NCI-H187 treated with DMSO at 0.1 percent for 48 hours (cell line): ENCODE measurements around the gene SCN5A.
"Not testable (repeated sequence)": the region's sequence is repeated elsewhere in the genome, so short reads cannot be mapped to it uniquely, and the experiment has no call there.

Experiments
- DNase-seq: peaks from one replicate; lab custom pipeline; 2025; lab: John Stamatoyannopoulos, UW

Gene SCN5A

DNA sequence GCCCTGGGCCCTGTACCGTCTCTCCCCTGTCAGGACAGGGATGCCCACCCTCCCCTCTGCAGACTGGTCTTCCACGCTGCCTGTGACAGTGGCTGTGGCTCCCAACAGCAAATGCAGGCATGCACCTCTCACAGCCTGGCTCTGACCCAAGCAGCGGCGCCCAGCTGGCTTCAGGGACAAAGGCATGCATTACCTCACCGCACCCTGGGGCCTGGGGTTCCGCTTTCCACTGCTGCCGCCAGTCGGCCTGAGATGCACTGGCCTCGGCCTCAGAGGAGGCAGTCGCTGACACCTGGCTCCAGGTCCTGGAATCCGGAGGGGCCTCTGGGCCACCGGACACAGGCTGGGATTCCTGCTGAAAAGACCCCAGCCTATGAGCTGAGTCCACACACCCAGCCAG is 70.3 kb downstream of the SCN5A start:
- DNase-seq: no peak

DNA sequence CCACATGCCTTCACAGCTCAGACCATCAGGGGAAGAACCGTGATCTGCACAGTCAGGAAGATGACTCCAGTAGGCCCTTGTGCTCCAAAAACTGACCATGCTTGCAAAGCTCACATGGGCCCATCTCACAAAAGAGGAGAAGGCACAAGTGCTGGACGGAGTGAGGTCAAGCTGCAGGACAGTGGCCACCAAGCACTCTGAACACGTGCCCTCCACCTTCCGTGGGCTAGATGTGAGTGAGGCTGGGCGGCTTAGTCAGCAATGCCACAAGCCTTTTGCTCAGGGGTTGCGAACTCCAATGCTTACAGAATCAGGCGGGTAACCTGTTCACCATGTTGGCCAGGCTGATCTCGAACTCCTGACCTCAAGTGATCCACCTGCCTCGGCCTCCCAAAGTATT is 70.9 kb downstream of the SCN5A start:
- no peak for DNase-seq

DNA sequence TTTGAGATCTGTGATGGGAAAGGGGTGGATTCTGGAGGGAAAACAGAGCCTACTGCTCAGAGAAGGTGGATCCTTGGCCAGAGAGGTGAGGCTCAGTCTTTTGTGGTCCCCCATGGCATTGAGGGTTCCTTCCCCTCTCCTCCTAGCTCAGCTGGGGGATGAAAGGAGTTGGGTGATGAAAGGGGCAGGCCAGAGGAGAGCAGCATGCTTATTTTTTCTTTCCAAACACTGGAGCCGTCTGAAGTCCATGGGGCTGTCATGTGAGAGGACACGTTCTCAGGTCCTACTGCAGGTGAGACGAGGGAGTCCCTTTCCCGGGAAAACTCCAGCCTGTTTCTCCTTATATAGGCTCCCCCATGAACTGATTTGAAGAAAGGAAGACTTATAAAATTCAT is 71.4 kb downstream of the SCN5A start:
- no peak for DNase-seq

DNA sequence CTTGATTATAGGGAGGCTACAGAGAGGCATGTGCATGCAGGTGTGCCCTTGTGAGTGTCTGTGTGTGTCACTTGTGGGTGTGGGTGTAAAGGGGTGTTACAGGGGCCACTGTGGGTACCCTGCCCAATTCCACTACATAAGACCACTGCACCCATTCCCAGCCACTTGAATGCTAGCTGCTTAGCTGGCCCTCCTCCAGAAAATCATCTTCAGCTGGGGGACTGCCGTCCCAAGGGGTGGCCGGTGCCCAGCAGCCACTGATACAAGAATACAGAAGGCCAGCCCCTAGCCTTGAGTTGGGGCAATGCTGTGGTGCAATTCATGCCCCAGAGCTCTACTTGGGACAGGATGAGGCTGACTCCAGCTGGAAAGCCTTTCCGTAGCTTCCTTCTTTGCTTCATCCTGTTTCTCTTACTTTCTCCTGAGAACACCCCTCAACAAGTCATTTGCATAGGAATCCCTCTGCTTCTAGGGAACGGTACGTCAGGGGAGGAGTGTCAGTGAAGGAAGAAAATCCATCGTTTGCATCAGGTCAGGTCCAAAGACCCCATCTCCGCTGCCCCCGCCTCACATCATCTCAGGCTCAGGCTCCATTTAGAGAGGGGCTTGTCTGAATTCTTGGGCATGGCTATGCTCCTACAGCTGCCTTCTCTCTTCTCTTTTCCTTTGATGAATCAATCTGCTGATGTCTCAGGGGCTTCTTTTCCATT is 72.0 kb downstream of the SCN5A start:
- no peak for DNase-seq

DNA sequence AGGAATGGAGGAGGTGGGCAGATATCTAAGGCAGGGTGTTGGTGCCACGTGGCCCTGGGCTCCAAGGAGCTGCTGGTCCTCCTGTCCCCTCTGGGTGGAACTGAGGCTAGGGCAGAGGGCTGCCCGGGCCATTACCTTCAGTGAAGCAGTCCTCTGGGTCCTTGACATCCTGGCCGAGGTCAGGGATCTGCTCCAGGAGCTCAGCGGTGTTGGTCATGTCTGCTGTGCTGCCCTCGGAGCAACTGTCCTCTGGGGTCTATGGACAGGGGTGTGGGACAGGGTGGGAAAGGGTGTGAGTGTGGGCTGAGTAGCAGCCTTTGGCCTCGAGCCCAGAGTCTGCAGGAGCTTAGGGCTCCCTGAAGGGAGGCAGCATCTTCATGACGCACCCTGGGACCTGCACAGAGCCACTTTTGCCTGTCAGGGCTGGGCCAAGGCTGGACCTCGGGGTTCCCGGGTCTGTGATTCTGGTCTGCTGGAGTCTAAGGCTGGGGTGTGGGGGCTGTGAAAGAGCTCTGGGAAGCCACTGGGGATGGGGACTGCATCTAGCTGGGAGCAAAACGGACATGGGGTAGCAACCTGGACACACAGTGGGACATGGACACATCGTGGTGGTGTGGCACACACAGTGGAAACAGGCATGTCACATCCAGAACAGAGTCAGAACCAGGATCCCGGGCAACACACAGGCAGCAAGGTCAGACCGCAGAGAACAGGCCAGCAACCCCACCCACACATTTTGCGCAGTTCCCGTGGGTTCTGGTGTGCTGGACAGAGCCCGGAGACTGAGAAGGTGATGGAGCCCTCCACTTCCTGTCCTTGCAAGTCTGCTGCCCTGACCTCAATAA is 72.7 kb downstream of the SCN5A start:
- DNase-seq: no peak

DNA sequence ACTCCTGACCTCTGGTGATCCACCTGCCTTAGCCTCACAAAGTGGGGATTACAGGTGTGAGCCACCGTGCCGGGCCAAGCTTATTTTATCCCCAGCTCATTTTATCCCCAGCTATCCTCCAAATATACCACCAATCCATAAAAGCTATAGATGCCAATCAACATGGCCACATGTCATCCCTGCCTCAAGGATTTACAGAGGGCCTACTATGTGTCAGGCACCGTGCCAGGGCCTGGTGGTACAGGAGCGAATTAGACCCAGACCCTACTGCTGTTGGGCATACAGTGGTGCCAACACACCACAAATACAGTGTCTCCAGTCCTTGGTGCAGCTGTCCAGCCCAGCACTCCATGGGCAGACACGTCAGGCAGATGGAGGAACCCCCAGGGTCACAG is 73.4 kb downstream of the SCN5A start:
- DNase-seq: no peak

DNA sequence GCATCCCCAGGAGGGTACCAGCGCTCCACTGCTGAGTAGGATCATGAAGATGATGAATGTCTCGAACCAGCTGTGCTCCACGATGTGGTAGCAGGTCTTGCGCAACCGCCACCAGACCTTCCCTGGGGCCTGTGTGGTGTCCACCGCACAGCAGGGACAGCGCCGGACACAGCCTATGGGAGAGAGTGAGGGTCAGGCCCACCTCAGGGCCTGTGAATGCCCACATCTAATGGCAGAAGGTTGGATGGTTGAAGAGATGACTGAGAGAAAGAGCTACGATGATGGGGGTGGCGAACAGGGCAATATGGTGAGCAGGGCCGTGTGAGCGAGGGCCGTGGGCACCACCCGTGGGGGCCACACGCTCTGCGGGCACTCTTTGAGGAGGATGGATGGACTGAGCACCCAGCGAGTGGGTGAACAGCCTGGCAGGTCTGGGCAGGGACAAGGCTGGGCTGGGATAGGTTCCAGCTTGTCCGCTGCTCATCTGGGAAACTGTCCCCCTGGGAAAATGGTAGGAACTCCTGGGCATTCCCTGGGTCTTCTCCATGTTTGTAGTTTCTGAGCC is 74.1 kb downstream of the SCN5A start:
- no peak for DNase-seq

DNA sequence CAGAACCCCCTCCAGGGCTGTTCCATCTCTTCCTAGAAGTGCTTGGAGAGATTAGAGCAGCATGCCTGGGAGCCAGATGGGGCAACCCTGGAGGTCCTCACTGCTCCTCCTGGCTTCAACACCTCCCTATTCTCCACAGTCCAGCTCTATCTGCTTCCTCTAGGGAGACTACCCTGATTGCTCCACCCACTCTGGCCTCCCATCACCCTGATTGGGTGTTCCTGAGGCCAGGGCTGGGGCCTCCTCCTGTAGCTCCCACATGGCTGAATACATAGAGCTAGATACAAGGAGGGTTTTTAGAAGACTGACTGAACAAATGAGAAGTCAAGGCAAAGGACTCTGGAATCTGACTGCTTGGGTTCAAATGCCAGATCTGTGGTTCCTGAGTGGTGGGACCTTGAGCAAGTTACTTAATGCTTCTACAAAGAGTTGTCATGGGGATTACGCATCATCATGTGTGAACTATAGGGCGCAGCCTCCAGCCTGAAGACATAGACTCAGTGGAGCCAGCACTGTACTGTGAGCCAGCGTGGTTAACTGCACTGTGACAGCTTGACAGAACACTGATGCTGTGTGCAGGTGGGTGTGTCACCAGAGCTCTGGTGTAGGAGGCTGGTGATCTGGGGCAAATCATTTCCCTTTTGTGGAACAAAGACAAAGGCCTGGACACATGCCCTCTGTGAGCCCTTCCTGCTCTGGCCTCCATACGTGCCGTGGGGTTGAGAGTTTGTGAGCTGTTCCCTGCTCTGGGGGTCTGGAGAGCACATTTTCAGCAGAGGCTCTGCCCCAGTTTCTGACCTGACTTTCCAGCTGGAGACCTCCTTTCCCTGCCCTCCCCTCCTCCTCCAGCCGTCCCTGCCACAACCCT is 74.8 kb downstream of the SCN5A start:
- DNase-seq: no peak

DNA sequence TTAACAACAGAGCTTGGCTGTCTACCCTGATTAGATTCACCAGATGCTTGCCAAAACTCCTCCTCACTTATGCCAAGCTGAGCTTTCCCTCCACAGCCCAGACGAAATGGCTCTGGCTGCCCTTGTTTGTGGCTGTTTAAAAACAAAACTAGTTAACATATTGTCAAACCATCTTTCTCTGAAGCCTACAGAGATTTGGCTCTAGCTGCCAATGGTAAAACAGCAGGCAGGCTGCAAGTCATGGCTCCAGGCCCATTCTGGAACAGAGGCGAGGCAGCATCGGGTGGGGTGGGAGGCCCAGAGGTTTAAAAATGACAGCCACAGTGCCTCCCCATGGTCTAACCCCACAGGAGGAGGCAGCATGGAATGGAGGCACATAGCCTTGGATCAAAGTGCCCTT is 75.9 kb downstream of the SCN5A start:
- DNase-seq: no peak

DNA sequence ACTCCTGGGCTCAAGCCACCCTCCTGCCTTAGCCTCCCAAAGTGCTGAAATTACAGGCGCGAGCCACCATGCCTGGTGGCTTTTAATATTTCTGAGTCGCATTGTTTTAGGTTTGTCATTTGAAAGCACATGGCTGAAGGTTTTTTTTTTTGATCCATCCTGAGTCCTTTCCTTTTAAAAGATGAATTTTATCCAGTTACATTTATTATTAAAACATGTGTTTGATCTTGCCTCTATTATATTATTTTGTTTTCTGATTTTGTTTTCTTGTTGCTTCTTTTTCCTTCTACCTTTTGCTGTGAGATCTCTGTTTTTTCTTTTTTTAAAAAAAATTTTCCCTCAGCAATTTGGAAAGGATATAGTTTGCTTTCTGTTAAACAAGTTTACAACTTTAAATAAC is 76.4 kb downstream of the SCN5A start:
- no peak for DNase-seq

DNA sequence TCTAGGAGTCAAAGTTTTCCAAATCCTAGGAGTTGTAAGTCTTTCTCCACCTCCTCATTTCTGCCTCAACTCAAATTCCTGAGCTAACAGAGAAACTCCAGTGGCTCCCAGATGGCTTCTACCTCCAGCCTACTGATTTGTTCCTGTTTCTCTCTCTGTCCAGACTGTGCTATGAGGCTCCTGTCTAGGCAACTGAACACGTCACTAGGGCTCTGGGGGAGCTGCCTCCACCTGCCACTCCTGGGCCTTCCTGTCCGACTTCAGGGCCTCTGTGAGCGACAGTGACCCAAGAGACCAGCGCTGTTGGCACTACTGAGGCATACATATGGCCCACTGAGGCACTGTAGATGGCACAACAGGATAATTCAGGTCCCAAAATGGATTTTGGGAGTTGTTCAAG is 82.0 kb downstream of the SCN5A start:
- no peak for DNase-seq

DNA sequence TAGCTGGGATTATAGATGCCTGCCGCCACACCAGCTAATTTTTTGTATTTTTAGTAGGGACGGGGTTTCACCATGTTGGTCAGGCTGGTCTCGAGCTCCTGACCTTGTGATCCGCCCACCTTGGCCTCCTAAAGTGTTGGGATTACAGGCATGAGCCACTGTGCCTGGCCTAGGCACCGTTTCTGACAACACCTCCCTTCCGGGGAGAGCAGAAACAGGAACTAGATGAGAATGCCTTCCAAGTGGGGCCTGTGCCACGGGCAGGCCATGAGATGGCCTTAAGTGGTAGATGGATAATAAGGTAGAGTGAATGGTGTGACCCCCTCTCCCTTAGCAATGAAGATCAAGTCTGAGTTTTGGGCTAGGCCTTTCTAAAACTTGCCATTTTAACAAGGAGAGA is 82.7 kb downstream of the SCN5A start:
- not testable (repeated sequence) for DNase-seq

DNA sequence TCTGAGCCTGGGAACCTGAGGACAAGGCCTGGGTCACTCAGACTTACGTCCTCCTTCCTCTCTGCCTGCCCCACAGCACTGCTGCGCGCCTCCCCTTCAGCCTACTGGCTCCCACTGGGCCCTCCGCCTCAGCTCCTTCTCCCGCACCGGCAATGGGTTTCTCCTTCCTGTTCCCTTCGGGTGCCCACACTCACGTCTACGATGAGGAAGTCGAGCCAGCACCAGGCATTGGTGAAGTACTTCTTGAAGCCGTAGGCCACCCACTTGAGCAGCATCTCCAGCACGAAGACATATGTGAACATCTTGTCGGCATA is 83.3 kb downstream of the SCN5A start:
- no peak for DNase-seq

DNA sequence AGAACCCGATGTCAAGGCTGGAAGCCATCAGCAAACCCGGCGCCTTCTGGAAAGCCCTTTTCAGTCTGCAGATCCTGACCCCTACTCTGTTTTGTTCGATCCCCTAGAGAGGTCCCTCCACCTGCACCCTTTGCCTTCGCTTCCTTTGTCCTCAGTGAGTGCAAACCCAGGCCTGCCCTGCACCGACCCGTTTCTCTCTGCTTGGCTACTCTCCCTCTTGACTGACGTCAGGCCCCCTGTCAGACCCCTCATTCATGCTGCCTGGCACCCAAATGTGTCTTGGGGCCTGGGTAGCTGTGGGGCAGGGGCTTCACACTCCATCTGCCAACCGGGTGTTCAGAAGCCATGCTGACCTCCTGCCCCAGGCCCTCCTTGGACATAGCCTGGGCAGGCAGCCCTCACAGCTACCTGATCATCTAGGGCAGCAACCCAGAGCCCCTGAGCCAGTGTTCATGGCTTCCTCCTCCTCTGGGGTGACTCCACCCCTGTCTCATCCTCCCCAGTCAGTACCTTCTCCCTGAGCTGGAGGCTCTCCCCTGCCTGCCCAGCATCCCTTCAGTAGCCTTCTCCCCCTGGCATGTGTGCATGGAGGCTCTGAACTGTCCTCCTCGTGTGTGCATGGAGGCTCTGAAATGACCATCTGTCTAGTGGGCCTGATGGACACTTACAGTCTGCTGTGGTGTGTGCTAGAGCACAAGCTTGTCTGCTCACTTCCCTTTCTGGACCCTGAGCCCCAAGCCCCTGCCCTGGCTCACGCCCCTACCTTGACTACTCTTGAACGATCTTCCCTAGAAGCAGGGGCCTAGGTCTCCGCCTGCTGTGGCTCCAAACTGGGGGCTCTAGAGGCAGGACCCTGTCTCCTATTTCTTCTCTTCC is 83.9 kb downstream of the SCN5A start:
- DNase-seq: no peak

DNA sequence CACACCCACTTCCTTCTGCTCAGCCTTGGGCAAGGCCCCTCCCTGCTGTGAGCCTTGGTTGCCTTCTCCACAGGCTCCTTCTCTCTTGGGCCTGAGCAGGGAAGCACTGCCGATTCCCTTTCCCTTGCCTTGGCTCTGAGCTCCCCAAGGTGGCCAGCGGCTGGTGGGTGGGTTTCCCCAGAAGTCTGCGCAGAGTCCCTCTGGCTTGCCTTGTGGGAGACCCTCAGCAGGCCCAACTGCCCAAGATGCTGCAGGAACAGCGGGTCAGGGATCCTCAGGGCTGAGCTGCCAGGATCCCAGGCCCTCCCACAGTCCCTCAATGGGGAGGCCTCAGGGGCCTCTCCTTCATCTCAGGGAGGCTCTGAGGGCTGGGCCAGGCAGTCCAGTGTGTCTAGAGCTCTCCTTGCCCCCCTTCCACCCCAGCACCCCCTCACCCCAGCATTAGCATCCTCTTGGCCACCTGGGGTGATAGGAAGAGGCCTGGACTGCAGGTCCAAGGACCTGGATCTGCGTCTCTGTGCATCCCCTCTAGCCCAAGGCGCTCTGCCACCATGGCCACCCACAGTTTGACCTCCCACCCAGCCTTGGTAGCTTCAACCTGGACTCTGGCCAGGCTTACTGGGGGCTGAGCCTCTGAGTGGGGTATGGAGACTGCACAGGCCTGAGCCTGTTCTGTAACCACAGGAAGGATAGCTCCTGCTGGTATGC is 84.7 kb downstream of the SCN5A start:
- no peak for DNase-seq

DNA sequence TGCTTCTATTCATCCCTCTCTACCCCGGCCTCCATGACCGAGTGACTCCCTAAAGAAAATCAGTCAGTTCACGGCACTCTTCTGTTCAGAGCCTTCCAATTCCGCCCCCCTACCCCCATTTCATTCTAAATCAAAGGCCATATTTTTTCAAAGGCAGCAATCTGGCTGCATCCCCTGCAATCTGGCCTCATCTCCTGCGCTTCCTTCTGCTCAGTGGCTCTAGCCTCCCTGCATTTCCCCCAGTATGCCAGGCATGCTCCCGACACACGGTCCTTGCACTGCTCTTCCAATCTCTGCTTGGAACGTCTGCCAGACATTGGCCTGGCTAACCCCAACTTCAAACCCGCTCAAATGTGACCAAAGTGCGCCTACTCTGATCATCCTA is 85.6 kb downstream of the SCN5A start:
- DNase-seq: no peak

DNA sequence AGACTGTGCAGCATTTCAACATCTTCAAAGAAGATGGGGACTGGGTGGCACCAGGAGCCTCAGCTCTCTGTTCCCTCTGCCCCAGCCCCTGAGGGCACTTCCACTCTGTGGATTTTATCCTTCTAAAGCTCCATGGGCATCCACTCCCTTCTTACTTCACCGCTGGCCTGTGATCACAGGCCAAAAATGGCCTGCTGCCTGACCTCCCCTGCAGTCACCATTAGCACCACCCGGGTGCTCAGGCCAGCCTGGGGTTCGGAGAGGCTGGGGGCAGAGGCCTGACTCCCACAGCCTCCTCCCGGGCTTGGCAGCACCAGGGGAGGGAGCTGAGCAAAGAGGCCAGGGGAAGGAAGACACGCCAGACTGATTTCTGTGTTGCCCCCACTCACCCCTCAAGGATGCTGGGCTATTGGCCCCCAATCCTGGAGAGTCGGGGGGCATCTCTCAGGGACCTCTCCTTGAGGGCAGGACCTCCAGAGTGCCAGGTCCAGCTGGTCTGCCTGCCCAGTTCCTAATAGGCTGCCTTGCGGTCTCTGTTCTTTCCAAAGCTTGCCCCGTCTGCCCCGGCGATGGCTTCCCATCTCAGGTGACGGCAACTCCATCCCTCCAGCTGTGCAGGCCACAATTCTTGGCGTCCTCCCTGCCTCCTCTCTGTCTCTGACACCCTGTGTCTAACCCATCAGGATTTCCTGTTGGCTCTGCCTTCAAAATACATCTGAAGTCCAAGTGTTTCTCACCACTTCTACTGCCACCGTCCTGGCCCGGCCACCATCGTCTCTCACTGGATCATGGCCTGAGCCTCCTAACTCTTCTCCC is 86.2 kb downstream of the SCN5A start:
- DNase-seq: no peak

DNA sequence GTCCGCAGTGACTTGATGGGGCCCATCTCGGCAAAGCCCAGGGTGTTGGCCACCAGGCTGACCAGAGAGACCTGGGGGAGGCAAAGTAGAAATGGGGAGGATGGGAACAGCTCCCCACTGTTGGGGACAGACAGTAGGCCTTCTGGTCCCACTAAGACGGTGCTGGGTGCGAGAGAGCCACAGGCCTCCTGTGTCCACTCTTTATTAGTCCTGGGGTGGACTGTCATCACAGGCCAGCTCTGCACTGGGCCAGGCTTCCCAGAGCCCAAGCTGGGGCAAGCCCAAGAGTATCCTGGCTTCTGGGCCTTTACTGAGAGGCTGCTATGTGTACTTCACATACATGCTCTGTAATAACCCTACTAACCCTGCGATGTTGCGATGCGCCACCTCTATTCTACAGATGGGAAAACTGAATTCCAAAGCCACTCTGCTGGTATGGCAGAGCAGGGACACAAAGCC is 87.0 kb downstream of the SCN5A start:
- no peak for DNase-seq

DNA sequence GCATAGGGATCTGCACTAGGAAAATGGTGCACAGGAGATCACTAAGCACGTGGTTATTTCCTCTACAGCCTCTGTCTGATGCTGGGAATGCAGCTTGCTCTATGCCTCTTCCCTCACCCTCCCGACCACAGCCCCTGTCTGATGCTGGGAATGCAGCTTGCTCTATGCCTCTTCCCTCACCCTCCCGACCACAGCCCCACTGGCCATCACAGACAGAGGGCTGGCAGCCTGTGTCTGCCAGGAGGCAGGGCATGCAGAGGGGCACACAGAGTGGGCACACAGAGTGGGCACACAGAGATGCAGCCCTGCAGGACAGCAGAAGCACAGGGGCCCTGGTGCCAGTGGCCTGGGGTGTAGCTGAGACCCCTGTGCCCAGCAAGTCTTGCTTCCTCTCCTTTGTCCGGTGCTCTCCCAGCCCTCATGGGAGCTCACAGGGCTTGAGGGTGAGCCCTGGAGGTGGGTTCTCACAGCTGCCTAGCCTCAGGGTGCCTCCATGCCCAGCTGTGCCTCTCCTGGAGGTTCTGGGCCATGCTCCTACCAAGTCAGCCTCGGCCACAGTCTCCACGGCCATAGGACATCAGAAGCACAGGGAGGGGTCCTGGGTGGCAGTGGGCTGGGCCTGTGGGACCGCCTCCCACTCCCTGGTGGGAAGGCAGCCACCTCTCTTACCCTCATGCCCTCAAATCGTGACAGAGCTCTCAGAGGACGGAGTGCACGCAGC is 87.6 kb downstream of the SCN5A start:
- DNase-seq: no peak
